Measurements from ENCODE around the gene RXFP1. TPM values are rescaled to one million over a fixed set of nuclear protein-coding genes. Genes with fewer than 3 reads are reported as not detected.
"Not testable (repeated sequence)": the region's sequence is repeated elsewhere in the genome, so short reads cannot be mapped to it uniquely, and the experiment has no call there.

RXFP1 gene
- total RNA-seq, 1 experiment from 2014 or later: 0.25 TPM

- DNase-seq (ENCODE audit: low read depth): no peak
Measured at GRCh38 chr4:158613046-158613445, 91.4 kb downstream of the RXFP1 start.

DNA sequence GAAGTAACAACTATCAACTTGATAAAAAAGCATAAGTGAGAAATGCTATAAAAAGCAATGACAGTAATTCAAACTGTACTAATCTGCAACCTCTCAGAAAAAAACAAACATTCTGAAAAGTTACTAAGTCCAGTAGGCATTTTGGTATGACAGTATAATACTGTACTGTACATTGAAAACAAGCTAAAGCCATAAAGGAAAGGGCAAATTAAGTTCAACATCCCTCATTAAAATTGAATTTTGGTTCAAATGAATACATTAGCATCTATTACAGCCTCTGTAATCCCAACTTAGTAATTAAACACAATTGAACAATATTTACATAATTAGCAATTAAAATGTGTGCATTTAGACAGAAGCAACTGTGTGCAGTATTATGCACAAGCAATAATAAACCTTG, 96.3 kb downstream of the RXFP1 start:
- DNase-seq (ENCODE audit: low read depth): no peak

DNA sequence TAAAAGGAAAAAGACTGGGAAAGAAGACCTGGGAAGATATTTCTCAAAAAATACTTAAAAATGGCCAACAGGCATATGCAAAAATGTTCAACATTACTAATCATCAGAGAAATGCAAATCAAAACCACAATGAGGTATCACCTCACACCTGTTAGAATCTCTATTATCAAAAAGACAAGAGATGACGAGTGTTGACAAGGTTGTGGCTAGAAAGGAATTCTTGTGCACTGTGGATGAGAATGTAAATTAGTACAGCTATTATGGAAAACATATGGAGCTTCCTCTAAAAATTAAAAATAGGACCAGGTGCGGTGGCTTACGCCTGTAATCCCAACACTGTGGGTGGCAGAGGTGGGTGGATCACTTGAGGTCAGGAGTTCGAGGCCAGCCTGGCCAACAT, 100.0 kb downstream of the RXFP1 start:
- no peak for DNase-seq (ENCODE audit: low read depth)

DNA sequence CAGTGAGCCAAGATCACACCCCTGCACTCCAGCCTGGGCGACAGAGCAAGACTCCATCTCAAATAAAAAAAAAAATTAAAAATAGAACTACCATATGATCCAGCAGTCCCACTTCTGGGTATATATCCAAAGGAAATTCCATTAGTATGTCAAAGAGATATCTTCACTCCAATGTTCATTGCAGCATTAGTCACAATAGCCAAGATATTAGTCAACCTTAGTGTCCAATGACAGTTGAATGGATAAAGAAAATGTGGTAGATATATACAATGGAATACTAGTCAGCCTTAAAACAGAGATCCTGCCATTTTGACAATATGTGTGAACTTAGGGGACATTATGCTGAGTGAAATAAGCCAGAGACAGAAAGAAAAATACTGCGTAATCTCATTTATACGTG, 100.6 kb downstream of the RXFP1 start:
- DNase-seq (ENCODE audit: low read depth): peak; percentile 36

DNA sequence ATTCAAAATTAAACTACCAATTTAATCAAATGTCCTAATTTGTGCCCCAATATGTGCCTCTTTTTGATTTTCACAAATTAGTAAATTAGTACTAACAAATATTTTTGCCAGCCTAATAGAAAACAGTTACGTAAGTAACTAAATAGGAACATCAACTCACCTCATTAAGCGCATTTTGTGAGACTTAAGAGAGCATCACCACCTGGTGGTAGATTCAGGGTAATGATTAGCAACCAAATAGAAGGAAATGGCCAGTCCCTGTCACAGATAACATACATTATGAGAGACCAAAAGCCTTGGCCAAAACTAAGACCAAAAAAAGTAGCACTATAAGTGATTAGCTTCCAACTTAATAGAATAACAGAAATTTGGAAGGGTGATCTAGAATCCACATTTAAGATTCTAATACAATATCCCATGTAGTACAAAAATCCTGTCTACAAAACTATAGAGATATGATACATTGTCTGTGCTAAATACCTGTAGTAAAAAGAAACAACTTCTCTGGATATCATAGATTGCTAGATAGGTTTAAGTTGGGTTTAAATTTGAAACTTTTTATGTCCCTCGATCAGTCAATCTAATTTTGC, 103.3 kb downstream of the RXFP1 start:
- DNase-seq (ENCODE audit: low read depth): peak; percentile 59

GRCh38 chr4:158625544-158625943, 103.9 kb downstream of the RXFP1 start:
- no peak for DNase-seq (ENCODE audit: low read depth)

- DNase-seq (ENCODE audit: low read depth): peak; percentile 81
Measured at GRCh38 chr4:158630893-158631292, 109.2 kb downstream of the RXFP1 start.

DNA sequence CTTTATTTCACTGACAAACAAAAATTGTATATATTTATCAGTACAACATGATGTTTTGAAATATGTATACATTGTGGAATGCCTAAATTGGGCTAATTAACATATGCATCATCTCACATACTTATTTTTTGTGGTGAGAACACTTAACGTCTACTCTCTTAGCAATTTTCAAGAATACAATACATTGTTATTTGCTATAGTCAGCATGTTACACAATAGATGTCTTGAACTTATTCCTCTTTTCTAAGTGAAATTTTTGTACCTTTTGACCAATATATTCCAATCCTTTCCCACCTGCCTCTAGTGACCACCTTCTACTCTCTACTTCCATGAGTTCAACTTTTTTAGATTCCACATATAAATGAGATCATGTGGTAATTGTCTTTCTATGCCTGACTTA, 114.9 kb downstream of the RXFP1 start:
- DNase-seq (ENCODE audit: low read depth): no peak

DNA sequence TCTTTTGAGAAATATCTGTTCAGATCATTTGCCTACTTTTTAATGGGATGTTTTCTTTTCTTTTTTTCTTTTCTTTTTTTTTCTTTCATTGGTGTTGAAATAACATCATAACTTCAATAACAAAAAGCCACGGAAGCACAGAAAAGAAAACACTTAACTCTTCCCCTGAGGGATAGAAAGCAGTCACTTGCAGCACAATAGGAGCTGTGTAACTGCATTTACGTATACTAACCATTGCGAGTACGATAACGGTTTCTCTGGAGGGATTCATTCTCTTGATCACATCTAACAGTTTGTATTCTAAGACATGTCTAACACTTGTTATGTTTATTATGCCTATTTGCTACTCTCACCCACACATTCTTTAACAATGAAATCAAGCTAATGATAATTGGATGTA, 122.7 kb downstream of the RXFP1 start:
- DNase-seq (ENCODE audit: low read depth): no peak

- DNase-seq (ENCODE audit: low read depth): no peak
Measured at GRCh38 chr4:158644760-158645159, 123.1 kb downstream of the RXFP1 start.

- no peak for DNase-seq (ENCODE audit: low read depth)
Measured at GRCh38 chr4:158649111-158649680, 127.5 kb downstream of the RXFP1 start.

DNA sequence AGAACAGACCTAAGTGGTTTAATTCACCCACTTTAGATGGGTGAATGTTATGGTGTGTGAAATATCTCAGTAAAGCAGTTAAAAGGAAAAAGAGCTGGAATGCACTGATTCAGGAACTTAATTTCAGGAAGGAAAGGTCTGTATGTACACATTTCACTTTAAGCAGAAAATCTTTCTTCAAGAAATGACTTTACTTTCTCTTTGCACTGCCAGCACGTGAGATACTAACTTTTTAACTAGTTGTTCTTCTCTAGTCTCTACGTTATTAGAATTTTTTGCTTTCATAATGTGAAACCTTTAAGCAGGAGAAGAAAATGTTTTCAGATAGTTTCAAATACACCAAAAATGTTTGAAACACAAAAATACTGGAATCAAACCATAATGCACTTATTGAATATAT, 131.2 kb downstream of the RXFP1 start:
- no peak for DNase-seq (ENCODE audit: low read depth)

DNA sequence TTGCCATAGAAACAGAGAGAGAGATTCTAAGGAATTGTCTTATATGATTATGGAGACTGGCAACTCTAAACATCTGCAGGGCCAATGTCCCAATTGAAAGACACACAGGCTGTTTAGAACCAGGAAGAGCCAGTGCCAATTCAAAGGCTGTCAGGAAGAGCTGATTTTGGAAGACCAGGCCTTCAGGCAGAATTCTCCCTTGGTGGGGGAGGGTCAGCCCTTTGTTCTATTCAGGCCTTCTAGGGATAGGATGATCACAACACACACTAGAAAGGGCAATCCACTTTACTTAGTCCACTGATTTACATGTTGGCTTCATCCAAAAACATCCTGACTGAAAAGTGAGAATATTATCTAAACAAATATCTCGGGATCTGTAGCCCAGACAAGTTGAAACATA, 134.8 kb downstream of the RXFP1 start:
- no peak for DNase-seq (ENCODE audit: low read depth)

DNA sequence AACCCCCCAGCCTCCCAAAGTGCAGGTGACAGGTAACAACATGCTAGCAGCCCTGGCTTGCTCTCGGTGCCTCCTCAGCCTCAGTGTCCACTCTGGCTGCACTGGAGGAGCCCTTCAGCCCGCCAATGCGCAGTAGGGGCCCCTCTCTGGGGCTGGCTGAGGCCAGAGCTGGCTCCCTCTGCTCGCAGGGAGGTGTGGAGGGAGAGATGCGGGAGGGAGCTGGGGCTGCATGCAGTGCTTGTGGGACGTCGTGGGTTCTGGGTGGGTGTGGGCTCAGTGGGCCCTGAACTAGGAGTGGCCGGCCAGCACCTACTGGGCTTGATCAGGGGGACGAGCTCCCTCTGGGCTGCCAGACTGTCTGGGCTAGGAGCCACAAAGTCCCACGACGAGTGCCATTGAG, 135.6 kb downstream of the RXFP1 start:
- DNase-seq (ENCODE audit: low read depth): no peak

DNA sequence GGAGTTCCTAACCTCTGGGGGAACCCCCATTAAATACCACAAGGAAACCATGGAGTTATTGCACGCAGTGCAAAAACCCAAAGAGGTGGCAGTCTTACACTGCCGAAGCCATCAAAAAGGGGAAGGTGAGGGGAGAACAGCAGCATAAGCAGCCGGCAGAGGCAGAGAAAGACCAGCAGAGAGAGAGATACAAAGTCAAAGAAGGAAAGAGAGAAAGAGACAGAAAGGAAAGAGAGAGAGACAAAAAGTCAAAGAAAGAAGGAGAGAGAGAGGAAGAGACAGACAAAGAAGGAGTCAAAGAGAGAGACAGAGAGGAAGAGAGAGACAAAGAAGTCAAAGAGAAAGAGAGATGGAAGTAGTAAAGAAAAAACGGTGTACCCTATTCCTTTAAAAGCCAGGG, 141.6 kb downstream of the RXFP1 start:
- not testable (repeated sequence) for DNase-seq (ENCODE audit: low read depth)

GRCh38 chr4:158663707-158664625, 142.3 kb downstream of the RXFP1 start:
- DNase-seq (ENCODE audit: low read depth): not testable (repeated sequence)

DNA sequence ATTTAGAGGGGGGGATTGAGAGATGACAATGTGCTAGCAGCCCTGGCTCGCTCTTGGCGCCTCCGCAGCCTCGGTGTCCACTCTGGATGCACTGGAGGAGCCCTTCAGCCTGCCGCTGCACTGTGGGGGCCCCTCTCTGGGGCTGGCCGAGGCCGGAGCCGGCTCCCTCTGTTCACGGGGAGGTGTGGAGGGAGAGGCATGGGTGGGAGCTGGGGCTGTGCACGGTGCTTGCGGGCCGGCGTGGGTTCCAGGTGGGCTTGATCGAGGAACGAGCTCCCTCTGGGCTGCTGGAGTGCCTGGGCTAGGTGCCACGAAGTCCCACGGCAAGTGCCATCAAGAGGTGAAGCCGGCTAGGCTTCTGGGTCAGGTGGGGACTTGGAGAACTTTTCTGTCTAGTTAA, 143.1 kb downstream of the RXFP1 start:
- no peak for DNase-seq (ENCODE audit: low read depth)

DNA sequence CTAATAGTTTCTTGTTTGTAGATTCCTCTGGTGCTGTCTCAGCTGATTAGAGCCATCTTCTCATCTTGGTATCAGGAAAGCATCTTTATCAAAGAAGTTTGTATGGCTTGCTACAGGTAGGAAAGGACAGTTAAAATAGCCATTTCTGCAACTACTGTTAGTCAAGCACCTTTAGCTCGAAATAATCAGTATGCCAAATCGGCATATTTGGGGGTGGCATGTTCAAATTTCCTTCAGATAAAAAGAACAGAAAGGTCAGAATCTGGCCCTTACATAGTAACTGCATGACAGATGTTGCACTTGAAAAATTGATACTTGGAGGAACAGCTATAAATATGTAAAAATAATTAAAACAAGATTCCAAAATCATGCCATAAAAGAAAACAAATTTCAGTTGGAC, 145.2 kb downstream of the RXFP1 start:
- no peak for DNase-seq (ENCODE audit: low read depth)

- DNase-seq (ENCODE audit: low read depth): peak; percentile 16
Measured at GRCh38 chr4:158667651-158668198, 146.0 kb downstream of the RXFP1 start.

GRCh38 chr4:158669310-158669709, 147.6 kb downstream of the RXFP1 start:
- no peak for DNase-seq (ENCODE audit: low read depth)

- DNase-seq (ENCODE audit: low read depth): peak; percentile 83
Measured at GRCh38 chr4:158670975-158671664, 149.4 kb downstream of the RXFP1 start.

- DNase-seq (ENCODE audit: low read depth): no peak
Measured at GRCh38 chr4:158671665-158671914, 149.9 kb downstream of the RXFP1 start, which contains the start of gene C4orf46. C4orf46 (minus strand) TSS chr4:158671887; CDS start chr4:158671801, 86 bp downstream.

Measured in M059J (cell line).